K562 (cell line): ENCODE results near the gene SPANXN2. TPM values are rescaled to one million over a fixed set of nuclear protein-coding genes. Genes with fewer than 3 reads are reported as not detected.

Source experiments
- ATAC-seq: fragments of 200-7000 bp; cut with Tn5 transposase; 3 replicates; pipeline ENCODE4 v1.9.1; 2020; ENCODE audit warnings: moderate library complexity
- BruUV-seq: library from RNA; stranded (reverse); fragments of 400-500 nt; replicated peaks from 2 replicates; lab custom pipeline; 2021; lab: Mats Ljungman, UMichigan
- CTCF ChIA-PET: fragments of 300-600 bp; formaldehyde crosslinking; extraction: SDS; loops from one replicate; lab custom pipeline; 2021; ENCODE audit warnings: low intra/inter-chr PET ratio; lab: Yijun Ruan, JAX
- POLR2A ChIA-PET: fragments of 300-600, 350-650 bp; sonication (Branson Sonifier 250); formaldehyde crosslinking; extraction: SDS; loops from one replicate; lab custom pipeline; 2021; ENCODE audit warnings: antibody characterized with exemption, inconsistent platforms; lab: Yijun Ruan, JAX
- DNase-seq, 4 experiments: peaks; one replicate each; pipeline versions ENCODE4 v3.0.0 to v3.0.0-alpha.2; 2011 to 2018; ENCODE audit warnings: low spot score in 3 of 4, mixed read lengths in 3 of 4; ENCODE audit errors: extremely low read depth in 1 of 4
- FAIRE-seq: peaks from 2 replicates; lab custom pipeline; 2011; peaks lifted over from hg19 to GRCh38; lab: Jason Lieb, UNC
- H2AFZ ChIP-seq: 2 replicates; pipeline ENCODE4 v1.6.0; 2011; ENCODE audit warnings: low read depth, low read length, control low read depth, inconsistent platforms
- H3K27ac ChIP-seq: fragments of 200-600 bp; 3 replicates; pipeline ENCODE4 v1.8.0; 2011; ENCODE audit warnings: low read depth, mild to moderate bottlenecking, control low read depth, inconsistent platforms, low read length, moderate library complexity, mixed read lengths; ENCODE audit errors: extremely low read depth
- H3K27me3 ChIP-seq, 2 experiments: fragments of 300-600 bp in 1 of 2; 2 replicates in 1 of 2; 3 replicates in 1 of 2; pipeline versions ENCODE4 v1.6.0 to v1.8.0; 2011; ENCODE audit warnings: inconsistent platforms in 2 of 2, low read length in 2 of 2, mild to moderate bottlenecking in 1 of 2, mixed read lengths in 1 of 2, moderate library complexity in 1 of 2; ENCODE audit not compliant: control insufficient read depth in 2 of 2, insufficient read depth in 2 of 2
- H3K36me3 ChIP-seq: fragments of 300-600 bp; 3 replicates; pipeline ENCODE4 v1.8.0; 2011; ENCODE audit warnings: mild to moderate bottlenecking, low read length, inconsistent platforms; ENCODE audit not compliant: control insufficient read depth, insufficient read depth
- H3K4me1 ChIP-seq, 2 experiments: fragments of 200-600 bp in 1 of 2; replicated peaks in 1 of 2; 2 replicates in 1 of 2; 3 replicates in 1 of 2; pipeline versions ENCODE4 v1.5.1 to v1.8.0; 2011; ENCODE audit warnings: inconsistent platforms in 2 of 2, low read length in 2 of 2, mild to moderate bottlenecking in 1 of 2, mixed read lengths in 1 of 2, moderate library complexity in 1 of 2; ENCODE audit not compliant: control insufficient read depth in 2 of 2, insufficient read depth in 2 of 2
- H3K4me2 ChIP-seq: 2 replicates; pipeline ENCODE4 v1.6.1; 2011; ENCODE audit warnings: low read length, control low read depth, inconsistent platforms, mixed read lengths; ENCODE audit not compliant: insufficient read depth
- H3K4me3 ChIP-seq: fragments of 200-600 bp; sonication (generic), shearing (Covaris generic); 2 replicates; pipeline ENCODE4 v1.5.1; 2016; ENCODE audit warnings: control low read depth, inconsistent platforms
- H3K79me2 ChIP-seq: fragments of 200-600 bp; 3 replicates; pipeline ENCODE4 v1.8.0; 2011; ENCODE audit warnings: low read length, inconsistent platforms; ENCODE audit not compliant: control insufficient read depth, insufficient read depth
- H3K9ac ChIP-seq, 2 experiments: 2 replicates each; pipeline versions ENCODE4 v1.6.0 to v1.6.1; 2011; ENCODE audit warnings: low read depth in 2 of 2, low read length in 2 of 2, control low read depth in 1 of 2, inconsistent platforms in 1 of 2, mild to moderate bottlenecking in 1 of 2, mixed read lengths in 1 of 2; ENCODE audit not compliant: insufficient read depth in 1 of 2
- H3K9me1 ChIP-seq: one replicate; pipeline ENCODE4 v1.6.0; 2011; ENCODE audit warnings: inconsistent platforms, mild to moderate bottlenecking, low read length, moderate library complexity; ENCODE audit not compliant: control insufficient read depth, insufficient read depth
- H3K9me3 ChIP-seq: replicated peaks from 2 replicates; pipeline ENCODE4 v1.5.1; 2011; ENCODE audit warnings: low read depth, low read length, inconsistent platforms; ENCODE audit not compliant: control insufficient read depth, insufficient read depth
- H4K20me1 ChIP-seq: replicated peaks from 2 replicates; pipeline ENCODE4 v1.6.1; 2011; ENCODE audit warnings: low read length, inconsistent platforms, mixed read lengths; ENCODE audit not compliant: control insufficient read depth, insufficient read depth
- CHCHD3 ChIP-seq: fragments of 250-450 bp; sonication (Bioruptor Pico); IDR thresholded peaks from 2 replicates; pipeline ENCODE4 v2.1.2; 2022; ENCODE audit warnings: mild to moderate bottlenecking
- NCOA6 ChIP-seq: fragments of 450-650 bp; IDR thresholded peaks from 2 replicates; pipeline ENCODE4 v1.6.1; 2017; ENCODE audit warnings: mild to moderate bottlenecking
- SNRNP70 ChIP-seq: fragments of 200-400 bp; formaldehyde crosslinking; optimal IDR thresholded peaks from 2 replicates; pipeline ENCODE3; 2017; ENCODE audit warnings: low read depth, low read length
- TAF9B ChIP-seq: fragments of 450-650 bp; IDR thresholded peaks from 2 replicates; pipeline ENCODE4 v1.6.1; 2018; ENCODE audit warnings: mild to moderate bottlenecking; ENCODE audit not compliant: partially characterized antibody
- ZC3H4 ChIP-seq: sonication (generic); formaldehyde crosslinking; IDR thresholded peaks from 2 replicates; pipeline ENCODE4 v1.9.0; 2021; ENCODE audit warnings: missing genetic modification reagents, borderline replicate concordance
- ZNF263 ChIP-seq: sonication (generic); formaldehyde crosslinking; IDR thresholded peaks from 2 replicates; pipeline ENCODE4 v1.8.0; 2022; ENCODE audit warnings: mild to moderate bottlenecking, missing genetic modification reagents, borderline replicate concordance
- WGBS: fragments of 100-300 bp; shearing (Covaris generic); methylation state at CpG from one replicate; pipeline ENCODE4 v1.1.6; 2016; ENCODE audit warnings: low coverage, mixed read lengths; ENCODE audit not compliant: insufficient coverage; ENCODE audit errors: missing lambda C conversion rate; 5-methylcytosine and 5-hydroxymethylcytosine counted together
- in situ Hi-C: fragments of 300-500 bp; cut with MboI; formaldehyde crosslinking; loops from 4 replicates; pipeline ENCODE4 v1.15.0; 2018; ENCODE audit warnings: inconsistent platforms, mixed read lengths
- intact Hi-C: fragments of 100-400 bp; cut with micrococcal nuclease; formaldehyde crosslinking; loops from 2 replicates; pipeline ENCODE4 v1.14.2; 2022
- polyA plus RNA-seq, 8 experiments: library from polyadenylated mRNA; depleted of rRNA in 4 of 8; stranded (reverse) in 5 of 8; unstranded in 3 of 8; fragments of >200 nt; fragmentation: Nextera tagmentation in 2 of 8; fragmentation: Illumina TruSeq in 1 of 8; extraction: Ambion mirVana in 2 of 8; extraction: Trizol in 1 of 8; gene quantifications; 2 replicates each; pipeline versions ENCODE4 v1.2.1 to v1.2.3, GENCODE V29; 2011 to 2014; ENCODE audit warnings: inconsistent platforms in 1 of 8, missing spikeins in 1 of 8
- total RNA-seq, 7 experiments: library from RNA; depleted of rRNA in 6 of 7; stranded (reverse); fragments of >200 nt in 6 of 7; fragmentation: Illumina TruSeq in 2 of 7; extraction: Trizol in 2 of 7; gene quantifications; 2 replicates each; pipeline versions ENCODE4 v1.2.1 to v1.2.3, GENCODE V29; 2011 to 2021; ENCODE audit warnings: low replicate concordance in 1 of 7
- TF ChIP-seq, protein P1 (sequence below): sonication (generic); formaldehyde crosslinking; IDR thresholded peaks from 2 replicates; pipeline ENCODE4 v1.8.1; 2023; ENCODE audit warnings: mild to moderate bottlenecking, missing genetic modification reagents
- TF ChIP-seq, protein P2 (sequence below): fragments of 450-650 bp; IDR thresholded peaks from 2 replicates; pipeline ENCODE4 v1.6.1; 2017; ENCODE audit warnings: mild to moderate bottlenecking, moderate library complexity

Gene SPANXN2
- total and polyA plus RNA-seq, 9 of the 15 experiments (the other 6 are each of a cell fraction or from before 2014, with no cell fraction given), result not detected

DNA sequence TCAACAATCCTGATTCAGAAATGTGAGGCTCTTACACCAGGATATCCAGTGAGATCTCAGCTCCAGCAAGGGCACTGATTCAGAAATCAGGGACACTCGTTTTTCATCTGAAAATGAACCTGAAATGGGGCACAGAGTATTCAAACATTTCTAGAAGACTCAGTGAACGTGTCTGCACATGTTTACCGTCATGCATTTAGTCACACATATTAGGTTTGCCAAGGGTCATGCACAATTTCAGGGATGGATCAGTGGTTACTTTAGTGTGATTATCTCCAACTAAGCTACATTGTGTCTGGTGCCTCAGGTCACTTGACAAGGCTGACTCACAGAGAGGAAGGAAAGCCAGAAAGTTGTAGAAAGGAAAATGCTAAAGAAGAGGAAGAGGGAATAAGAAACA is 33.6 kb upstream of the SPANXN2 start:
- Histone ChIP-seq H3K27me3 (no peaks in the 10 kb centered on the region), H3K9me3 (no peaks in the 10 kb centered on the region), H3K4me3 (no peak overlapping the region), H3K4me1 (no peaks in the 10 kb centered on the region), H4K20me1 (no peaks in the 10 kb centered on the region), H3K4me2 (no peak overlapping the region), H3K9me1 (no peaks in the 10 kb centered on the region), H3K79me2 (no peaks in the 10 kb centered on the region), H3K9ac (no peak overlapping the region), H2AFZ (no peak overlapping the region), H3K27ac (no peak overlapping the region), H3K36me3 (no peaks in the 10 kb centered on the region)
- no peak for ATAC-seq
- TF ChIP-seq, protein P1, sequence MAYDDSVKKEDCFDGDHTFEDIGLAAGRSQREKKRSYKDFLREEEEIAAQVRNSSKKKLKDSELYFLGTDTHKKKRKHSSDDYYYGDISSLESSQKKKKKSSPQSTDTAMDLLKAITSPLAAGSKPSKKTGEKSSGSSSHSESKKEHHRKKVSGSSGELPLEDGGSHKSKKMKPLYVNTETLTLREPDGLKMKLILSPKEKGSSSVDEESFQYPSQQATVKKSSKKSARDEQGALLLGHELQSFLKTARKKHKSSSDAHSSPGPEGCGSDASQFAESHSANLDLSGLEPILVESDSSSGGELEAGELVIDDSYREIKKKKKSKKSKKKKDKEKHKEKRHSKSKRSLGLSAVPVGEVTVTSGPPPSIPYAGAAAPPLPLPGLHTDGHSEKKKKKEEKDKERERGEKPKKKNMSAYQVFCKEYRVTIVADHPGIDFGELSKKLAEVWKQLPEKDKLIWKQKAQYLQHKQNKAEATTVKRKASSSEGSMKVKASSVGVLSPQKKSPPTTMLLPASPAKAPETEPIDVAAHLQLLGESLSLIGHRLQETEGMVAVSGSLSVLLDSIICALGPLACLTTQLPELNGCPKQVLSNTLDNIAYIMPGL (CRISPR knock-in tag), result no peak
- no peak for TF ChIP-seq TAF9B
- TF ChIP-seq ZNF263 (CRISPR knock-in tag), result no peak
- TF ChIP-seq NCOA6, result no peak
- TF ChIP-seq ZC3H4 (CRISPR knock-in tag), result no peak
- TF ChIP-seq, protein P2, sequence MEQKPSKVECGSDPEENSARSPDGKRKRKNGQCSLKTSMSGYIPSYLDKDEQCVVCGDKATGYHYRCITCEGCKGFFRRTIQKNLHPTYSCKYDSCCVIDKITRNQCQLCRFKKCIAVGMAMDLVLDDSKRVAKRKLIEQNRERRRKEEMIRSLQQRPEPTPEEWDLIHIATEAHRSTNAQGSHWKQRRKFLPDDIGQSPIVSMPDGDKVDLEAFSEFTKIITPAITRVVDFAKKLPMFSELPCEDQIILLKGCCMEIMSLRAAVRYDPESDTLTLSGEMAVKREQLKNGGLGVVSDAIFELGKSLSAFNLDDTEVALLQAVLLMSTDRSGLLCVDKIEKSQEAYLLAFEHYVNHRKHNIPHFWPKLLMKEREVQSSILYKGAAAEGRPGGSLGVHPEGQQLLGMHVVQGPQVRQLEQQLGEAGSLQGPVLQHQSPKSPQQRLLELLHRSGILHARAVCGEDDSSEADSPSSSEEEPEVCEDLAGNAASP, result no peak
- TF ChIP-seq CHCHD3 (CRISPR knock-in tag), result no peak
- no peak for TF ChIP-seq SNRNP70
- BruUV-seq, result no TSS peak
- DNase-seq, result no peak
- ChIA-PET POLR2A (no interaction called here), CTCF (no interaction called here)
- FAIRE-seq, result no peak
- in situ Hi-C loops, result no loop called here
- WGBS, result 4% methylated on average over 3 of the region's 3 CpGs
- intact Hi-C loops, result no loop called here
